ENCODE measurements around the gene GPR139.

Gene GPR139

GRCh38 chr16:20073203-20074098 is at the start of gene GPR139:
GPR139 (minus strand) TSS chr16:20073890; CDS start chr16:20073616, 274 bp downstream.
- DNase-seq (ENCODE audit: low read depth in 2 of 2) = no peak

- DNase-seq (ENCODE audit: low read depth in 2 of 2) = no peak
These were observed 48.3 kb upstream of the GPR139 start for GRCh38 chr16:20122011-20122410.

- no peak for DNase-seq (ENCODE audit: low read depth in 2 of 2)
These were observed 40.7 kb upstream of the GPR139 start for GRCh38 chr16:20114356-20114755.

GRCh38 chr16:20111143-20111542 is 37.5 kb upstream of the GPR139 start:
- DNase-seq (ENCODE audit: low read depth in 2 of 2) = no peak

- no peak for DNase-seq (ENCODE audit: low read depth in 2 of 2)
These were observed 33.4 kb upstream of the GPR139 start for GRCh38 chr16:20107083-20107482.

- DNase-seq (ENCODE audit: low read depth in 2 of 2) = no peak
These were observed 31.0 kb upstream of the GPR139 start for GRCh38 chr16:20104563-20105183.

GRCh38 chr16:20102521-20102920 is 28.8 kb upstream of the GPR139 start:
- DNase-seq (ENCODE audit: low read depth in 2 of 2) = no peak

- DNase-seq (ENCODE audit: low read depth in 2 of 2) = no peak
These were observed 28.3 kb upstream of the GPR139 start for GRCh38 chr16:20102021-20102420.

GRCh38 chr16:20099375-20099774 is 25.7 kb upstream of the GPR139 start:
- no peak for DNase-seq (ENCODE audit: low read depth in 2 of 2)

GRCh38 chr16:20094157-20094556 is 20.5 kb upstream of the GPR139 start:
- no peak for DNase-seq (ENCODE audit: low read depth in 2 of 2)

- no peak for DNase-seq (ENCODE audit: low read depth in 2 of 2)
These were observed 15.7 kb upstream of the GPR139 start for GRCh38 chr16:20089246-20089965.

- DNase-seq (ENCODE audit: low read depth in 2 of 2) = no peak
These were observed 11.0 kb upstream of the GPR139 start for GRCh38 chr16:20084624-20085226.

- DNase-seq (ENCODE audit: low read depth in 2 of 2) = no peak
These were observed 5.4 kb upstream of the GPR139 start for GRCh38 chr16:20079106-20079505.

GRCh38 chr16:20075243-20075642 is 1.6 kb upstream of the GPR139 start:
- DNase-seq (ENCODE audit: low read depth in 2 of 2) = no peak

GRCh38 chr16:20074099-20074991 is 655 bp upstream of the GPR139 start:
- DNase-seq (ENCODE audit: low read depth in 2 of 2) = no peak

- no peak for DNase-seq (ENCODE audit: low read depth in 2 of 2)
These were observed 852 bp downstream of the GPR139 start for GRCh38 chr16:20072874-20073202.

GRCh38 chr16:20072146-20072873 is 1.4 kb downstream of the GPR139 start:
- no peak for DNase-seq (ENCODE audit: low read depth in 2 of 2)

GRCh38 chr16:20064931-20065330 is 8.8 kb downstream of the GPR139 start:
- DNase-seq (ENCODE audit: low read depth in 2 of 2) = no peak

GRCh38 chr16:20064520-20064919 is 9.2 kb downstream of the GPR139 start:
- no peak for DNase-seq (ENCODE audit: low read depth in 2 of 2)

- DNase-seq (ENCODE audit: low read depth in 2 of 2) = no peak
These were observed 12.6 kb downstream of the GPR139 start for GRCh38 chr16:20061132-20061531.

GRCh38 chr16:20056436-20056835 is 17.3 kb downstream of the GPR139 start:
- no peak for DNase-seq (ENCODE audit: low read depth in 2 of 2)
